Femur (tissue), 1 donor: ENCODE results near the gene PCDHA2.
"Not testable (repeated sequence)": the region's sequence is repeated elsewhere in the genome, so short reads cannot be mapped to it uniquely, and the experiment has no call there.

Experiments used
- DNase-seq: peaks from one replicate; pipeline ENCODE4 v3.0.0-alpha.2; 2017

Gene PCDHA2

DNA sequence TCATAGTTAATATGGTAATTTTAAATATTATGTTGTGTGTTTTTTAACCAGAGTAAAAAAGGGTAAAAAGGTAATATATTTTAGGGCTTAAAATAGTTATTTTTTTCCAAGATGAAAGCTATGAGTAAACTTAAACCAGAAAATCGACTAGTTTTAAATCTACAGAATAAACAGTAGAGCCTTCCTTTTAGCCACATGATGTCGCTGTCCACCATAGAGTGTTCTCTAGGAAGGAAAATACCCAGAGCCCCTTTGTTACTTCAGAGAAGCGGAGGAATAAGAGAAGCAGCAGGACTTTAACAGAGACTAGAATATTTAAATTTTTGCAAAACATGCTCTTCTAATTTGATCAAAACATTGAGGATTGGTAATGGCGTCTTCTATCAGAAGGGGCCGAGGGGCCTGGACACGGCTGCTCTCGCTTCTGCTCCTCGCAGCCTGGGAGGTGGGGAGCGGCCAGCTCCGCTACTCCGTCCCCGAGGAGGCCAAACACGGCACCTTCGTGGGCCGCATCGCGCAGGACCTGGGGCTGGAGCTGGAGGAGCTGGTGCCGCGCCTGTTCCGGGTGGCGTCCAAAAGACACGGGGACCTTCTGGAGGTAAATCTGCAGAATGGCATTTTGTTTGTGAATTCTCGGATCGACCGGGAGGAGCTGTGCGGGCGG is at the start of gene PCDHA2:
Gene PCDHA2 (plus strand): TSS at position 258 of the 664 bp plus-strand sequence.
- no peak for DNase-seq

DNA sequence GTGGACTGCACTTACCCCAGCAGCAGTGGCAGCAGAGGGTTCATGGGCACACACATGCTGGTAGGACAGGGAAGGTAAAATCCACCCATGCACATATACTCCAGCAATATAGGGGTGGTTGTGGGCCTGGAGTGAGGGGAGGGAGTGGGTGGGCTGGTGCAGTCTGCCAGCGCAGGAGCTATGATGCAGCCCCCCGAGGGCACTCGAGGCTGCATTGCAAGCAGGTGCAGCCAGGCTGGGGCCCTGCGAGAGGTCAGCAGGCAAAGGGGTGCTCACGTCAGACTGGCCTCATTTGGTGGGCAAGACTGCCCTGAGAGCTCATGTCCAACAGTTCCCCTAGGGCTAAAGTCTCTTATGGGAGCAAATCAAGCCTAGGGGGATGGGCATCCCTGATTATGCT is 41.1 kb upstream of the PCDHA2 start:
- no peak for DNase-seq

DNA sequence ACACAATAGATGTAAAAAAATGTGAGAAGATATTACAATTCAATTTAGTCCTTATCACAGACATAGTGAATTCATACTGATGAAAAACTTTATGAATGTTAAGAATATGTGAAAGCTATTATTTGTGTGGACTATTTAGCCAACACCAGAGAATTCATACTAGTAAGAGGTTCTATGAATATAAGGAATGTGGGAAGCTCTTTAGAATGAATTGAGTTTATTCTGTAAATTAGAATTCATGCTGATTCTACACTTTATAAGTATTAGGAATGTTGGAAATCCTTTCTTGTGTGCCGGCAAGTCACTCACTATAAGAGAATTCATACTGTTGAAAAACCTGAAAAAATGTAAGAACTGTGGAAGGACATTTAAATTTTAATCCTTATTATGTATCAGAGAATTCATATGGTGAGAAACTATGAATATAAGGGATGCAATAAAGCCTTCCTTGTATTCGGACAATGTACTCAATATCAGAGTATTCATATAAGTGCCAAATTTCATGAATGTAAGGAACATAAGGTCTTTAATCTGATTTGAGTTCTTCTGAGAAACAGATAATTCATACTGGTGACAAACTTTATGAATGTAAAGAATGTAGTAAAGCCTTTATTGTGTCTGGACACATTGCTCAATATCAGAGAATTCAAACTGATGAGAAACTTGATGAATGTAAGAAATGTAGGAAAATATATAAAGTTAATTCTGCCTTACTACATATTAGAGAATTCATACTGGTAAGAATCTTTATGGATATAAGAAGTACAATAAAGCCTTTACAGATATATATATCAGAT is 30.3 kb upstream of the PCDHA2 start:
- DNase-seq, result no peak

DNA sequence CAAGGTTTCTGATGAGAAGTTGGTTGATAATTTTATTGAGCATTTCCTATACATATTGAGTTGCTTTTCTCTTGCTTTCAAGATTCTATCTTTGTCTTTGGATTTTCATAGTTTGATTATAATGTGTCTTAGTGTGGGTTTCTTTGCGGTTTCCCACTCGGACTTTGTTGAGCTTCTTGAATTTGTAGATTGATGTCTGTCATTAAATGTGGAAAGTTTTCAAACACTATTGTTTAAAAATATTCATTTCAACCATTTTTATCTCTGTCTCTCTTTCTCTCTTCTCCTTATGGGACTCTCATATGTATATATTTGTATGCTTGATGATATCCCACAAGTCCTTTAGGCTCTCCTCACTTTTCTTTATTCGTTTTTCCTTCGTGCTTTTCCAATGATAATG is 27.2 kb upstream of the PCDHA2 start:
- no peak for DNase-seq

DNA sequence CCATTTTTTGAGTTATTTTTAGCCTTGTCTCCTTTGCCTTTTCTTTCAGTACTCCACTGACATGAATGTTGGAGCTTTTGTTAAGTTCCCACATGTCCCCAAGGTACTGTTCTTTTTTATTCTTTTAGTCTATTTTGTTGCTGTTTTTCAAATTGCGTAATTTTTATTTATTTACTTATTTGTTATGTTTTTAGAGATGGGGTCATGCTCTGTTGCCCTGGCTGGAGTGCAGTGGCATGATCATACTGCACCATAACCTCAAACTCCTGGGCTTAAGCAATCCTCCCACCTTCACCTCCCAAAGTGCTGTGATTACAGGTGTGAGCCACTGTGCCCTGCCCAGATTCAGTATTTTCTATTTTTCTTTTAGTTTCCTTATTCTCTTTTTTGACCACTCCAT is 14.1 kb upstream of the PCDHA2 start:
- no peak for DNase-seq

DNA sequence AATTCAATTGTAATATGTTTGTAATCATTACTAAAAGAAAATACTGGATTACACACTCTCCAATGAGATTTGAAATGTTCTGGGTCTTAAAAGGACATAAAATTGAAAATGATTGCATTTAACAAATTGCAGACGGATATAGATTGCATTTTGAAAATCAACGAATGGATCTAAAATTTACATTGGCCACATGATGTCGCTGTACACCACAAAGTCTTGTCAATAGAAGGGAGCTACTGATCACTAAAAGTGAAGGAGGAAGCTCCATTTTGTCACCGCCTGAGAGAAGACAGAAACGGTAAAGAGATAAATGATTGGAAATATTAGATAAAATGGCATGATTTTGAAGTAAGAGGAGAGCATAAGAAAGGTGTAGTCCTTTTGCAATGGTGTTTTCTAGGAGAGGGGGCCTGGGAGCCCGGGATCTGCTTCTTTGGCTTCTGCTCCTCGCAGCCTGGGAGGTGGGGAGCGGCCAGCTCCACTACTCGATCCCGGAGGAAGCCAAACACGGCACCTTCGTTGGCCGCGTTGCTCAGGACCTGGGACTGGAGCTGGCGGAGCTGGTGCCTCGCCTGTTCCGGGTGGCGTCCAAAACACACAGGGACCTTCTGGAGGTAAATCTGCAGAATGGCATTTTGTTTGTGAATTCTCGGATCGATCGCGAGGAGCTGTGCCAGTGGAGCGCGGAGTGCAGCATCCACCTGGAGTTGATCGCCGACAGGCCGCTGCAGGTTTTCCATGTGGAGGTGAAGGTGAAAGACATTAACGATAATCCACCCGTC is 8.6 kb upstream of the PCDHA2 start, which contains the start of gene PCDHA1:
Gene PCDHA1 (plus strand): TSS at position 236 of the 782 bp plus-strand sequence.
- DNase-seq, result no peak

DNA sequence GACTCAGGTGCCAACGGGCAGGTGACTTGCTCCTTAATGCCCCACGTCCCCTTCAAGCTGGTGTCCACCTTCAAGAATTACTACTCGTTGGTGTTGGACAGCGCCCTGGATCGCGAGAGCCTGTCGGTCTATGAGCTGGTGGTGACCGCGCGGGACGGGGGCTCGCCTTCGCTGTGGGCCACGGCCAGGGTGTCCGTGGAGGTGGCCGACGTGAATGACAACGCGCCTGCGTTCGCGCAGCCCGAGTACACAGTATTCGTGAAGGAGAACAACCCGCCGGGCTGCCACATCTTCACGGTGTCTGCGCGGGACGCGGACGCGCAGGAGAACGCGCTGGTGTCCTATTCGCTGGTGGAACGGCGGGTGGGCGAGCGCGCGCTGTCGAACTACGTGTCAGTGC is 7.2 kb upstream of the PCDHA2 start:
- not testable (repeated sequence) for DNase-seq

DNA sequence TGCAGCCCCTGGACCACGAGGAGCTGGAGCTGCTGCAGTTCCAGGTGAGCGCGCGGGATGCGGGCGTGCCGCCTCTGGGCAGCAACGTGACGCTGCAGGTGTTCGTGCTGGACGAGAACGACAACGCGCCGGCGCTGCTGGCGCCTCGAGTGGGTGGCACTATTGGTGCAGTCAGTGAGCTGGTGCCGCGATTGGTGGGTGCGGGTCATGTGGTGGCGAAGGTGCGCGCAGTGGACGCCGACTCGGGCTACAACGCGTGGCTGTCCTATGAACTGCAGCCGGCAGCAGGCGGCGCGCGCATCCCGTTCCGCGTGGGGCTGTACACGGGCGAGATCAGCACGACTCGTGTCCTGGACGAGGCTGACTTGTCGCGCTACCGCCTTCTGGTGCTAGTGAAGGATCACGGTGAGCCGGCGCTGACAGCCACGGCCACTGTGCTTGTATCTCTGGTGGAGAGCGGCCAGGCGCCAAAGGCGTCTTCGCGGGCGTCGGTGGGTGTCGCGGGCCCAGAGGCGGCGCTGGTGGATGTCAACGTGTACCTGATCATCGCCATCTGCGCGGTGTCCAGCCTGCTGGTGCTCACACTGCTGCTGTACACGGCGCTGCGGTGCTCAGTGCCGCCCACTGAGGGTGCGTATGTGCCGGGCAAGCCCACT is 6.7 kb upstream of the PCDHA2 start:
- not testable (repeated sequence) for DNase-seq

DNA sequence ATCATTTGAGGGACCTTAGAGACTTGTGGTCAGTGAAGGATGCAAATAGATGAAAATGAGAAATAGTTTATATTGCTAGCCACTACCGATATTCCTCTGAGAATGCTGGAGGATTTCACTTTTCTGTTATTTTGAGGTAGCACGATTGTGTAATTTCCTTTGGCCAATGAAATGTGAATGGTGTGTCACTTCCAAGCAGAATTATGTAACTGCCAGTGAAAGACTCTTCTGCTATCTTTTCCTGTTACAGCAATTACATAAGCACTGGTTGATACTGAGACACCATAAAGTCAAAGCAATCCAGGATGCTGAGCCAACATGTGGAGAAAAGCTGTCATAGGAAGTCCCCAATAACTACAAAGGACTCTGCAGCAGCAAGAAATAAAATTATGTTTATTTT is 3.6 kb upstream of the PCDHA2 start:
- DNase-seq, result no peak

DNA sequence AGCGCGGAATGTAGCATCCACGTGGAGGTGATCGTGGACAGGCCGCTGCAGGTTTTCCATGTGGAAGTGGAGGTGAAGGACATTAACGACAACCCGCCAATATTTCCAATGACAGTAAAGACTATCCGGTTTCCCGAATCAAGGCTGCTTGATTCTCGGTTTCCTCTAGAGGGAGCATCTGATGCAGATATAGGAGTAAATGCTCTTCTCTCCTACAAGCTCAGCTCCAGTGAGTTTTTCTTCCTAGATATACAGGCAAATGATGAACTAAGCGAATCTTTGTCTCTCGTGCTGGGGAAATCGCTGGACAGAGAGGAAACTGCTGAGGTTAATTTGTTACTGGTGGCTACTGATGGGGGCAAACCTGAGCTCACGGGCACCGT is 598 bp downstream of the PCDHA2 start:
- DNase-seq, result no peak

DNA sequence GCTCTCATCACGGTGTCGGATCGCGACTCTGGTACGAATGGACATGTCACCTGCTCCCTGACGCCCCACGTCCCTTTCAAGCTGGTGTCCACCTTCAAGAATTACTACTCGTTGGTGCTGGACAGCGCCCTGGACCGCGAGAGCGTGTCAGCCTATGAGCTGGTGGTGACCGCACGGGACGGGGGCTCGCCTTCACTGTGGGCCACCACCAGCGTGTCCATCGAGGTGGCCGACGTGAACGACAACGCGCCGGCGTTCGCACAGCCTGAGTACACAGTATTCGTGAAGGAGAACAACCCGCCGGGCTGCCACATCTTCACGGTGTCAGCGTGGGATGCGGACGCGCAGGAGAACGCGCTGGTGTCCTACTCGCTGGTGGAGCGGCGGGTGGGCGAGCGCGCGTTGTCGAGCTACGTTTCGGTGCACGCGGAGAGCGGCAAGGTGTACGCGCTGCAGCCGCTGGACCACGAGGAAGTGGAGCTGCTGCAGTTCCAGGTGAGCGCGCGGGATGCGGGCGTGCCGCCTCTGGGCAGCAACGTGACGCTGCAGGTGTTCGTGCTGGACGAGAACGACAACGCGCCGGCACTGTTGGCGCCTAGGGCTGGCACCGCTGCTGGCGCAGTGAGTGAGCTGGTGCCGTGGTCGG is 1.5 kb downstream of the PCDHA2 start:
- DNase-seq, result not testable (repeated sequence)

DNA sequence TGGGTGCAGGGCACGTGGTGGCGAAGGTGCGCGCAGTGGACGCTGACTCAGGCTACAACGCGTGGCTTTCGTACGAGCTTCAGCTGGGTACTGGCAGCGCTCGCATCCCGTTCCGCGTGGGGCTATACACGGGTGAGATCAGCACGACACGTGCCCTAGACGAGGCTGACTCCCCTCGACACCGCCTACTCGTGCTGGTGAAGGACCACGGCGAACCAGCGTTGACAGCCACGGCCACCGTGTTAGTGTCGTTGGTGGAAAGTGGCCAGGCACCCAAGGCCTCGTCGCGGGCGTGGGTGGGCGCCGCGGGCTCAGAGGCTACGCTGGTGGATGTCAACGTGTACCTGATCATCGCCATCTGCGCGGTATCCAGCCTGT is 2.1 kb downstream of the PCDHA2 start:
- no peak for DNase-seq

DNA sequence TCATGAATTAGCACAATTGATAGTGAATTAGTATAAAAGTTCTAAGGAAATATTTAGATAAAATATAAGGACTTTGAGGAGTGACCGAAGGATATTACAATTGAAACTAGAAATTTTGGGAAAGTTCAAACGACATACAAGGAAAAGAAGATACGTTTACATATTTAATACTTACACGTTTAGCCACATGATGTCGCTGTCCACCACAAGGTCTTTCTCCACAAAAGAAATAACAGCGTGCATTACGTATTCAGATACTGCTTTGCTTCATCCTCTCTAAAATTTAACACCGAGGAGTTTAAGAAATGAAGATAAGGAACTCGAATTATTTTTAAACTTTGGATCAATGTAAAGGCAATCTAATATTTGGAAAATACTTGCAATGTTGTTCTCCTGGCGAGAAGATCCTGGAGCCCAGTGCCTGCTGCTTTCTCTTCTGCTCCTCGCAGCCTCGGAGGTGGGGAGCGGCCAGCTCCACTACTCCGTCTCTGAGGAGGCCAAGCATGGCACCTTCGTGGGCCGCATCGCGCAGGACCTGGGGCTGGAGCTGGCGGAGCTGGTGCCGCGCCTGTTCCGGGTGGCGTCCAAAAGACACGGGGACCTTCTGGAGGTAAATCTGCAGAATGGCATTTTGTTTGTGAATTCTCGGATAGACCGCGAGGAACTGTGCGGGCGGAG is 6.3 kb downstream of the PCDHA2 start, which contains the start of gene PCDHA3:
Gene PCDHA3 (plus strand): TSS at position 242 of the 678 bp plus-strand sequence.
- DNase-seq, result no peak

DNA sequence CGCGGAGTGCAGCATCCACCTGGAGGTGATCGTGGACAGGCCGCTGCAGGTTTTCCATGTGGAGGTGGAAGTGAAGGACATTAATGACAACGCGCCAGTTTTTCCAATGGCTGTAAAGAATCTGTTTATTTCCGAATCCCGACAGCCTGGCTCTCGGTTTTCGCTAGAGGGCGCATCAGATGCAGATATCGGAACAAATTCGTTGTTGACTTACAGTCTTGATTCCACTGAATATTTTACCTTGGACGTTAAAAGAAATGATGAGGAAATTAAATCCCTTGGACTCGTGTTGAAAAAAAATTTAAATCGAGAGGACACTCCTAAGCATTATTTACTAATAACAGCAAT is 6.8 kb downstream of the PCDHA2 start:
- DNase-seq, result no peak

DNA sequence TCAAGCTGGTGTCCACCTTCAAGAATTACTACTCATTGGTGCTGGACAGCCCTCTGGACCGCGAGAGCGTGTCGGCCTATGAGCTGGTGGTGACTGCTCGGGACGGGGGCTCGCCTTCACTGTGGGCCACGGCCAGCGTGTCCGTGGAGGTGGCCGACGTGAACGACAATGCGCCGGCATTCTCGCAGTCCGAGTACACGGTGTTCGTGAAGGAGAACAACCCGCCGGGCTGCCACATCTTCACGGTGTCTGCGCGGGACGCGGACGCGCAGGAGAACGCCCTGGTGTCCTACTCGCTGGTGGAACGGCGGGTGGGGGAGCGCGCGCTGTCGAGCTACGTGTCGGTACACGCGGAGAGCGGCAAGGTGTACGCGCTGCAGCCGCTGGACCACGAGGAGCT is 7.7 kb downstream of the PCDHA2 start:
- not testable (repeated sequence) for DNase-seq

DNA sequence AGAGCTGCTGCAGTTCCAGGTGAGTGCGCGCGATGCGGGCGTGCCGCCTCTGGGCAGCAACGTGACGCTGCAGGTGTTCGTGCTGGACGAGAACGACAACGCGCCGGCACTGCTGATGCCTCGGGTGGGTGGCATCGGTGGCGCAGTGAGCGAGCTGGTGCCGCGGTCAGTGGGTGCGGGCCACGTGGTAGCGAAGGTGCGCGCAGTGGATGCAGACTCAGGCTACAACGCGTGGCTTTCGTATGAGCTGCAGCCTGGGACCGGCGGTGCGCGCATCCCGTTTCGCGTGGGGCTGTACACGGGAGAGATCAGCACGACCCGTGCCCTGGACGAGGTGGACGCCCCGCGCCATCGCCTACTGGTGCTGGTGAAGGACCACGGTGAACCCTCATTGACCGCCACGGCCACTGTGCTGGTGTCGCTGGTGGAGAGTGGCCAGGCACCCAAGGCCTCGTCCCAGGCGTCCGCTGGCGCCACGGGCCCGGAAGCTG is 8.2 kb downstream of the PCDHA2 start:
- no peak for DNase-seq

DNA sequence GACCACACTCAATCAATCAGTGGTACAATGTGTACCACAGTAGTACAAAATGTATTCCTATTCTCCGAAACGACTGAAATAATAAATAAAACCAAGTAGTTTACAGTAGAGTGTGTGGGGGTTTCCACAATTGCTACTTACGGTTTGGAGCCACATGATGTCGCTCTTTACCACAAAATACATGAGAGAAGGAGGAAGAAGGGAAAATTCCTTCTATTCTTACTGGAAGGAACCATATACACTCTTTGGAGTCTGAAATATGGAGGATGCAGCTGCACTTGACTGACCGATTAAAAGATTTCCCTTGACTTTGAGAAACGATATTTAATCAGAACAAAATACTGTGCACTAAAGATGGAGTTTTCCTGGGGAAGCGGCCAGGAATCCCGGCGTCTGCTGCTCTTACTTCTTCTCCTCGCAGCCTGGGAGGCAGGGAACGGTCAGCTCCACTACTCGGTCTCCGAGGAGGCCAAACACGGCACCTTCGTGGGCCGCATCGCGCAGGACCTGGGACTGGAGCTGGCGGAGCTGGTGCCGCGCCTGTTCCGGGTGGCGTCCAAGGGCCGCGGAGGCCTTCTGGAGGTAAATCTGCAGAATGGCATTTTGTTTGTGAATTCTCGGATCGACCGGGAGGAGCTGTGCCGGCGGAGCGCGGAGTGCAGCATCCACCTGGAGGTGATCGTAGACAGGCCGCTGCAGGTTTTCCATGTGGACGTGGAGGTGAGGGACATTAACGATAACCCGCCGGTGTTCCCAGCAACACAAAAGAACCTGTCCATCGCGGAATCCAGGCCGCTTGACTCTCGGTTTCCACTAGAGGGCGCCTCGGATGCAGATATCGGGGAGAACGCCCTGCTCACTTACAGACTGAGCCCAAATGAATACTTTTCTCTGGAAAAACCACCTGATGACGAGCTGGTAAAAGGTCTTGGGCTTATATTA is 12.5 kb downstream of the PCDHA2 start, which contains the start of gene PCDHA4:
Gene PCDHA4 (plus strand): TSS at position 235 of the 942 bp plus-strand sequence.
- DNase-seq, result no peak

DNA sequence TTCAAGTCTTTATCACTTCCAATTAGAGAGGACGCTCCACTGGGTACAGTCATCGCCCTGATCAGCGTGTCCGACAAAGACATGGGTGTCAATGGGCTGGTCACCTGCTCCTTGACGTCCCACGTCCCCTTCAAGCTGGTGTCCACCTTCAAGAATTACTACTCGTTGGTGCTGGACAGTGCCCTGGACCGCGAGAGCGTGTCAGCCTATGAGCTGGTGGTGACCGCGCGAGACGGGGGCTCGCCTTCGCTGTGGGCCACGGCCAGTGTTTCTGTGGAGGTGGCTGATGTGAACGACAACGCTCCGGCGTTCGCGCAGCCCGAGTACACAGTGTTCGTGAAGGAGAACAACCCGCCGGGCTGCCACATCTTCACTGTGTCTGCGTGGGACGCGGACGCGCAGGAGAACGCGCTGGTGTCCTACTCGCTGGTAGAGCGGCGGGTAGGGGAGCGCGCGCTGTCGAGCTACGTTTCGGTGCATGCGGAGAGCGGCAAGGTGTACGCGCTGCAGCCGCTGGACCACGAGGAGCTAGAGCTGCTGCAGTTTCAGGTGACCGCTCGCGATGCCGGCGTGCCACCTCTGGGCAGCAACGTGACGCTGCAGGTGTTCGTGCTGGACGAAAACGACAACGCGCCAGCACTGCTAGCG is 13.7 kb downstream of the PCDHA2 start:
- not testable (repeated sequence) for DNase-seq

DNA sequence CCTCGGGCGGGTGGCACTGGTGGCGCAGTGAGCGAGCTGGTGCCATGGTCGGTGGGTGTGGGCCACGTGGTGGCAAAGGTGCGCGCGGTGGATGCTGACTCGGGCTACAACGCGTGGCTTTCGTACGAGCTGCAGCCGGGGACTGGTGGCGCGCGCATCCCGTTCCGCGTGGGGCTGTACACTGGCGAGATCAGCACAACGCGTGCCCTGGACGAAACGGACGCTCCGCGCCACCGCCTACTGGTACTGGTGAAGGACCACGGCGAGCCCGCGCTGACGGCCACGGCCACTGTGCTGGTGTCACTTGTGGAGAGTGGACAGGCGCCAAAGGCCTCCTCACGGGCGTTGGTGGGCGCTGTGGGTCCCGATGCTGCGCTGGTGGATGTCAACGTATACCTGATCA is 14.2 kb downstream of the PCDHA2 start:
- DNase-seq, result no peak
